Measurements from ENCODE around the gene SPOP.
A peak's percentile ranks its signal among the peaks of the same experiment; 100 is the strongest.
"Not testable (repeated sequence)": the region's sequence is repeated elsewhere in the genome, so short reads cannot be mapped to it uniquely, and the experiment has no call there.

The SPOP gene

DNA sequence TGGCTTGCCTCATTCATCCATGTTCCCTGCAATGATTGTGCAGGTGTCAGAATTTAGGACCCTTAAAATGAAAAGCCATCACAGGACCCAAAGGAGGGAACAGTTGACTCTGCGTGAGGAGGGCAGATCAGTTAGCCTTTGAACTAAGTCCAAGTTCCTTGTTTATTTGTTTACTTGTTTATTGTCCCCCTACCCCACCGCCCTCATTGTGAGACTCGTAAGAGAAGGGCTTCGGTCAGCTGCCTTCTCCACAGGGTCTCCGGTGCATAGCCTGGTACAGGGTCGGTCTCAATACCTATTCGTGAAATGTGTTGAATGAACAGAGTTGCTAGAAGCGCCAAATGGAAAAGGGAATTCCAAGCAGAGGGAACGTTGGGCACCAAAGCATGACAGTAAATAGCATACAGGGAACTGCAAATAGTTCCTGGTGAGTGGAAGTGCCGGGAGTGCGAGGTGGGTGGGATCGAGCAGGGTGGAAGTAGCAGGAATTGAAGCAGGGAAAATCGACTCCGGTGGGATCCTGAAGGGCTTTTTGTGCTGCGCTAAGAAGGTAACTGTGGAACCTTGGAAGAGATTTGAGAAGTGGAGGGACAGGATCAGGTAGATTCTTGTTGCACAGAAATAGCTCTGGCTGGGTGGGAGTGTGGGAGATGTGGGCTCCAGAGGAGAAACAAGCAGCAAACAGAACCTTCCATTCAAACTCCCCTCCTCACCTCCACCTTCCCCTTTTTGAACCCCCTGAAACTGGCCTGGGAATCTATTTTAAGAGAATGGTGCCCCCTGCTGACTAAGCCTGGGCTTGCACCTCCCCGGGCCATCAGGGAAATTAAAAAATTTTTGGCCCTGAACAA is 17.2 kb upstream of the SPOP start:
- peak; percentile 71 for DNase-seq

DNA sequence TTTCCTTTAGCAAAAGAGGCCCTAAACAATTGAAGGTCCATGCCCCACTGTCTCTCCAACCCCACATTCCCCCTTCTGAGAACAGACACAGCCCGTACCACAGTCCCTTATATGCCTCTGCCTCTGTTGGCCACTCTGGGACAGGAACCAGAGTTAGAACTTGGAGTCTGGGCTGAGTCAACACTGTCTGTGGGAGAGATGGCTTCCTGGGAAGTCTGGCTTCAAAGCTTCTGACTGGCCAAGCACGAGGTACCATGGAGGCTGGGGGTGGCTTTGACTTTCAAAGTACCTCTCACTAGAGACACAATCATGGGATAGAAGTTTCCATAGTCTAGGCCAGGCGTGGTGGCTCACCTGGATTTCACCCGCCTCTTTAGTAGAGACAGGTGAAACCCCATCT is 14.9 kb upstream of the SPOP start:
- DNase-seq: no peak

DNA sequence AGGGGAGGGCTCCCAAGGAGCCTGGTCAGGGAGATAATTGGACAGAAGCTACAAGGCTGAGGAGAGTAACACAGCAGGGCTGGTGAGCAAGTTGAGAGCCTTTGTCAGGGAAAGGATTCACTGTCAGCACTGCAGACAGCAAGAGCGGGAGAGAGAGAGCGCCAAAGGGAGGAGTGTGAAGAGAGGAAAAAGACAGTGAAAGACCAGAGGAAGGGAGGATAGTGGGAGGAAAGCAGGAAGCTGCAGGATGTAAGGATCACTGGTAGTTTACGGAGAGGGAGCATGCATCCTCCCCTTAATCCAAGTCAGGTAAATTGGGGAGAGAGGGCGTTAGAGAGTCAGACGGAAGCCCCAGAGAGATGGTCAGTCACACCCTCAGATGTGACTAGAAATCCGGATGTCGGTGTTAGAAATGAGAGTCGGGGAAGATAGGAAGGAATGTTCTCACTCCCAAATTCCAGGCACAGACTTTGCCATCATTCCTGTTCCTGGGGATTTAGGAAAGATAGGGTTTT is 13.8 kb upstream of the SPOP start:
- DNase-seq: no peak

DNA sequence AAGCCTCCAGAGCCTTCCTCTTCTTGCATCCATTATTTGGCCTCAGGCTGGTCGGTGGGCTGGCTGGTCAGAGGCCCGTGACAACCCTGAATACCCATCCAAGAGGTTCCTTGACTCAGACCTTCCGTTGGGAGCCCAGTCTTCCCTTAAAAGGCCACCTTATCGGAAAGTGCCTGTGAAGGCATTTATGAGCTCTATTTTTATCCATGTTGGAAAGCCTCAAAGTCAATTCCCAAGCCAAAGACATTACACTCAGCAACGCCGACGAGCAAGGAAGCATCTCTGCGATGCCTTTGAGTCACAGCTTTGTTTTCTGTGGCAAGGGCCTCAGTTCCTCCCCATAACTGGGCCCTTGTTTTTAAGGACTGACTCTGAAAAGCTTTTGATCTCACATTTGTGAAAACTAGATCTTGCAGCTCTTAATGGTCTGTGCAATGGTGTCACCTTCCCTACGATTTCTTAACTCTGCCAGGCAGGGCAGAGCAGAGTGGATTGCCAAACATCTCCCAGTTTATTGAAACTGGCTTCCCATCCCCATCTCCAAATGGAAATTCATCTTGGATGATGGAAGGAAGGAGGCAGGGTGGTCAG is 13.3 kb upstream of the SPOP start:
- DNase-seq: no peak

DNA sequence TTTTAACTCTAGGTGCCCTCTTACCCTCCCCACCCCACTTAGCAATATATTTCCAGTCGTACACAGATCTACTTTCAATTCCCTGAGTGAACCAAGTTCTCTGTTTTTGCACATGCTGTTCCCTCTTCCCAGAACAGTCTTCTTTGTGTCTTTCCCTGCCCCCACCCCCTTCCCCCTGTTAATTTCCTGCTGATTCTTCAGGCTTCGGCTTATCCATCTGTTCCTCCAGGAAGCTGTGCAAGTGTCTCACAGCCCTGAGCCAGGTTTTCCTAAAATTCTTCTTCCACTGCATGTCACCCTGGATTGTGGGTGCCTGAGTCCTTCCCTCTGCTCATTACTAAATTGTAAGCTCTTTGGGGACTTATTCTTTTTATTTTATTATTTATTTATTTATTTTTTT is 12.4 kb upstream of the SPOP start:
- DNase-seq: no peak

DNA sequence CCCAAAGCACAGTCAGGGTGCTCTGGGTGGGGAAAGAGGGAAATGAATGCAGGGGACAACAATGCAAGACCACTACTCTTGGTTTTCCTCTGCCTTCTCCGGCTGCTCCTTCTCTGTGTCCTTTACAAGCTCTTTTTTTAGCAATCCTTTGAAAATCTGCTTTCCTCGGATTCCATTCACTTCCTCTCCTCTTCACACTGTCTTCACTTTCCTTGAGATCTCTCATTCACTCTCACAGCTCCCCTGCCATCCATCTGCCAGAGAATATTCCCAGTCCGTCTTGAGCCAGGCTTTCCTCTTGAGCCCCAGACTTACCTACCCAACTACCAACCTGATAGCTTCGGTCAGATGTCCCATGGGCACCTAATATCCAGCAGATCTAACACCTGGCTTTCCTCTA is 11.0 kb upstream of the SPOP start:
- no peak for DNase-seq

DNA sequence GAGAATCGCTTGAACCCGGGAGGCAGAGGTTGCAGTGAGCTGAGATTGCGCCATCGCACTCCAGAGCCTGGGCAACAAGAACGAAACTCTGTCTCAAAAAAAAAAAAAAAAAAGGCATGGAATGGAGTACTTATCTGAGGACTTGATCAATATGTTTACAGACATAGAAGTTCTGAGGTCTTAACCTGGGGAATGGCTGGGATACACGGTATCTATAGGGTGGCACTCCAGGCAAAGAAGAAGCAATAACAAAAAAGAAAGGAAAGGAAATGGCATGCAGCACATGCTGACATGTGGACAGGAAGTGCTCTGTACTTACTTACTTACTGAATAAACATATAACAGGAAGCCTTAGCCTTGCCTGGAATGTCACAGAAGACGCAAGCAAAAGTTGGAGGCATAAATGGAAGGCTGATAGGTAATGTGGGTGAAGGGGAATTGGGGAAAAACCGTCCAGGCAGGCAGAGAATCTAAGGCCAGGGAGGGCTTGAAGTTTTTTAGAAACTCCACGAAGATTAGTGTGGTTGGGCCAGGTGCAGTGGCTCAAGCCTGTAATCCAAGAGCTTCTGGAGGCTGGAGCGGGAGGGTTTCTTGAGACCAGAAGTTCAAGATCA is 10.1 kb upstream of the SPOP start:
- peak; percentile 41 for DNase-seq

DNA sequence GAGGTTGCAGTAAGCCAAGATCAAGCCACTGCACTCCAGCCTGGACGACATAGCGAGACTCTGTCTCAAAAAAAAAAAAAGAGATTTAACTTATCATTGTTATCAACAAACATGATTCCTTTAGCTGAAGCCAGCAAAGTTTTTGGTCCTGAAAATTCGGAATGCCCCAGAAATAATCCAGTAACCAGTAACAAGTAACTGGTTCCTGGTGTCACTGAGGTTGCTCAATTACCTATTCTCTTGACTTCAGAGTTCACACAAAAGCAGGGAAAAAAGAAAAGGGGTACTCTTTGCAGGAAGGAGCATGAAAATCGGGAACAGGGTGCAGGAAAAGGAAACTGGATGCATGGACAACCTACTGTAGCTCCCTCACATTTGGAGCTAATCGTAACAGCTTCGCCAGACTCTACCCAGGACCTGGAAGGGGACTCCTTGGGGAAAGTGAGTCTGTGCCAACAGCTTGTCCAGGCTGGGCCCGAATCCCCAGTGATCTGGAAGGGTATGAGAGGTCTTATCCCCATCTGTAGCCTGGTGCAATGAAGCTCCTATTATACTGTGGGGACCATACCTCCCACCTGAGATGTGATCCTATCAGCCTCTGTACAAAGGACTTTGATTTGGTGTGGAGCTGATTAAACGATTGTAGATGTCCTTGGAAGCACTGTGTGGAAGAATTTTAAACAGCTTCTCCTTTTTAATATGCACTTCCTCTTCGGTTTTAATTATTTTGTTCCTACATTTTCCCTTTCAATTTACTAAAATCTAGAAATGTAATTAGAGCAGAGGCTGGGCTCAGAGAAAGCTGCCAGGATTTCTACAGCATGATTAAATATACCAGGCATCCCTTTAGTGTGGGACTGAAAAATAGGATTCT is 3.4 kb upstream of the SPOP start:
- DNase-seq: no peak

DNA sequence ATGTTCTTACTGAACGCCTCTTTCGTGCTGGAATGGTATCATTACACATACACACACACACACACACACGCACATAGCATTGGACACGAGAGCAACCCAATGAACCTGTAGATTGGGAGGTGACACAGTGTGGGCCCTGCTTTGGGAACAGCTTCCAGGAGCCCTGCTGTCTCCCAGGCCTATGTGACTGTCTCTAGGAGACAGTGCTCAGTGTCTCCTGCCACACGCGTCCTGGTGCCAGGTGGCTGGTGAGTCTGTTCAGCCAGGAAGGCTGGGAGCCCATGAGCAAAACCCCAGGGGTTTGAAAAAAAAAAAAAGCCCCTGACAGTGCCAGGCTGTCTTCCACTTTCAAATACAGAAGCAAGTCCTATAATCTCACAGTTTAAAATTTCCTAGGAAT is 2.4 kb upstream of the SPOP start:
- DNase-seq: no peak

DNA sequence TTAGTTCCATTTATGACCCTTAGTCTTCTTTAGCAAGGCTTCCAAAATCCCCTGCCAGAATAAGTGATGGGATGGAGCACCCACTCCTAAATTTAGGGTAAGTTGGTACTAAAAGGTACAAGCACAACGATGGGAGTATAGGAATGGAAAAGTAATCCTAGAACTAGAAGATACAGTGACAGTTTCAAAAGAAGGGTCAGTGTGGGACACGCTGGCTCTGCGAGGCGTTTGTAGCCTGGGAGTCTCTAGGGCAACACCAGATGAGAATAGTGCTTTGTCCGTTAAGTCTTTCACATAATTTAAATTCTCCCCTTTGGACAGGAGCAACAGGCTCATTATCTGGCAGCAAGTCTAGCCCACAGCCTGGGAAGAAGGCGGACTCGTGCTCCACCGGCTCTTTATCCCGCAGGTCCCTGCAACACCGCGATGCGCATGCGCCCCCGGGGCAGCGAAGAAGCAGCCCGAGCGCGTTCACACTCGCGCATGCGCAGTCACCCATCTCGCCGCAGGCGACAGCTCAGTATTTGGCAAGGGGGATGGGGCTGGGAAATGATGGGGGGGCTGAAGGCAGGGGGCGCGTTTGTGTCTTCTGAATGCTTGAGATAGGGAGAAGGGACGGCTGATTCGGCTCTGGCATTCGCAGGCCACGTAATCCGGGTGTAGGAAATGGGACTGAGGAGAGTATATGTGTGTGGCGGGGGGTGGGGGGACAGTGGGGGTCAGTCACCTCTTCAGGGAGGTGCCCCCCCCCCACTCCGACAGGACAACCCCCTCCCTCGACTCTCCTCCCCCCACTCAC is 564 bp downstream of the SPOP start:
- DNase-seq: peak; percentile 97

DNA sequence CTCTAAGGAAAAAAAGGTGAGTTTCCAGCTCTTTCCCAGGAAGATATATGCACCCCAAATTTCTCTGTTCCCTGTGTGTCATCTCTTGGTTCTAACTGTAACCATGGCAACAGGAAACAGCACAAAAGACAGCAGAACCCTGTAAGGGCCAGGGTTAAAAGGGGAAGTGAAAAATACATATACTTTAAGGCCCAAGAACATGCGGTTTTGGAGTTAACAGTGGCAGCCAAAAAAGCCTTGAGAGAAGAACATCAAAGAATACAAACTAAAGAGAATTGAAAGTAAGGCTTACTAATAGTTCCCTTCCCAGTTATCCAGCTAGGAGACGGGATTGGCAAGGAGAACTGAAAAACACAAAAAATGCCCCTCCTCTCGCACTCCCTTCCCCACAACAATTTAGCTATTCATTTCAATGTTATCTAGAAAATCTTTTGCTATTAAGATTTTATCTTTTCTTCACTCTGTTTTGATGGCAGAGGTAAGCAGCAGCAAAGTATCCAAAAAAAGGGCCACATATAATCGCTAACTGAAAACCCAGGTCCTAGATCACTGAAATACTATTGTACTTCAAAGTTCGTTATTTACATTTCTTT is 1.5 kb downstream of the SPOP start:
- peak; percentile 90 for DNase-seq

DNA sequence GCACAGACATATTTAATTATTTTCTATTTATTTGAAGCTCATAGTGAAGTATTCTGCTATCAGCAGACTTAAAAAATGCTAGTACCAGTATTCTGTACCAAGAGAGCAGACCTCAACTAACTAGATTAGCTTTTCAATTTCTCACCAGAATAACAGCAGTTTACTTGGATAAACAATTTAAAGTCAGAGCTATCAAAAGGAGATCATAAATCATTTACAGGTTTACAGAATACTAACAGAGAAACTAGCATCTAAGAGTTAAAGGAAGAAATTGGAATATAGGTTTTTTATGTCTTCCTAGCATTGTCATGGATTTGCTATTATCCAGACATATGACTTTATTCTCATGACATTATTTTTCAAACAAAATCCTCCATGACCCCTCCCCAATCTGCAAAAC is 3.4 kb downstream of the SPOP start:
- DNase-seq: no peak

DNA sequence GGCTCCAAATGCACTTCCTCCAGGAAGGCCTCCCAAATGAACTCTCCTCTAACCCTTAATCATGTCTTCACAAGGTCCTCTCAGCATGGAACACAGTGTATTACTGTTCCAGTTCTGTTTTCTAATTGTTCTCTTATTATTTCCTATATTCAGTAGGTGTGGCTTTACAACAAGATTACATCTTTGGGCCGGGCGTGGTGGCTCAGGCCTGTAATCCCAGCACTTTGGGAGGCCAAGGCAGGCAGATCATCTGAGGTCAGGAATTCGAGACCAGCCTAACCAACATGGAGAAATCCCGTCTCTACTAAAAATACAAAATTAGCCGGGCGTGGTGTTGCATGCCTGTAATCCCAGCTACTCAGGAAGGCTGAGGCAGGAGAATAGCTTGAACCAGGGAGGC is 4.2 kb downstream of the SPOP start:
- not testable (repeated sequence) for DNase-seq

DNA sequence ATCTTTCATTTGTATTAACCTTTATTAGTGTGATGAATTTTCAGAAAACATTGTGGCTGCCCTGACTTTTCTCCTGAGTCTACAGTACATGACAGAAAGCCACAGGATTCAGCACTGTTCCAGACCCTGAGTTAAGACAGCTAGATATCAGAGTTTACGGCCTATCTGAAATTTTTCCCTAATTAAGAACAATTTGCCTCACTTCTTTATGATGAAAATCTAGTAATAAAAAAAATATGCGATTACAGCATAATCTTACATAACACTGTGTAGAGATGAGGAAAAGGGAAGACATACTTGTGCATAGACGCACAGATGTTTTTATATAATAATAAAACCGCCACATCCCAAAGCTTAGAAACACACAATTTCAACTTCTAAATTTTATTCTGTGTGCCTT is 7.3 kb downstream of the SPOP start:
- no peak for DNase-seq

DNA sequence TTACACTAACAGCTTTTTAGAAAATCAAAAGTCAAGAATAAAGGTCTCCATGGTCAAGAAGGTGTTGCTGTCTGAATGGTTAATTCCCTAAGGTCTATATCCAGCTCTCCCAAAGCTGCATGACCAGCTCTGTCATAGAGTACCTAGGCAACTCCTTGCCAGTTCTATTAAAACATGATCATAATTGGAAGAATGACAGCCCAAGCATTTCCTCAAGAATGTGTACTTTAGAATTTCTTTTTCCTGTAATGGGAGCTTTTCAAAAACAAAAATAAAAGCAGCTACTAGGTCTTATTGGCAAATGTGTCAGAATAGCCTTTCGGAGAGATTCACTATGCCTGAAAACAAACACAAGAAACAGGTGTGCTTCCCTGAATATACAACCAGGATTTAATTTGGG is 7.9 kb downstream of the SPOP start:
- no peak for DNase-seq

DNA sequence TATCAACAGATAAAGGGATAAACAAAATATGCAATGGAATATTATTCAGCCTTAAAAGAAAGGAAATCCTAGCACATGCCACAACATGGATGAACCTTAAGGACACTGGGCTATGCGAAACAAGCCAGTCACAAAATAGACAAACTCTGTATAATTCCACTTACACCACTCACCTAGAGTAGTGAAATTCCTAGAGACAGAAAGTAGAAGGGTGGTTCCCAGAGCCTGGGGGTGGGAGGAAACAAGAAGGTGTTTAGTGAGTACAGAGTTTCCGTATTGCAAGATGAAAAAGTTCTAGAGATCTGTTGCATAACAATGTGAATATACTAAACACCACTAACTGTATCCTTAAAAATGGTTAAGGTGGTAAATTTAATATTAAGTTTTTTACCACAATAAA is 10.0 kb downstream of the SPOP start:
- no peak for DNase-seq

DNA sequence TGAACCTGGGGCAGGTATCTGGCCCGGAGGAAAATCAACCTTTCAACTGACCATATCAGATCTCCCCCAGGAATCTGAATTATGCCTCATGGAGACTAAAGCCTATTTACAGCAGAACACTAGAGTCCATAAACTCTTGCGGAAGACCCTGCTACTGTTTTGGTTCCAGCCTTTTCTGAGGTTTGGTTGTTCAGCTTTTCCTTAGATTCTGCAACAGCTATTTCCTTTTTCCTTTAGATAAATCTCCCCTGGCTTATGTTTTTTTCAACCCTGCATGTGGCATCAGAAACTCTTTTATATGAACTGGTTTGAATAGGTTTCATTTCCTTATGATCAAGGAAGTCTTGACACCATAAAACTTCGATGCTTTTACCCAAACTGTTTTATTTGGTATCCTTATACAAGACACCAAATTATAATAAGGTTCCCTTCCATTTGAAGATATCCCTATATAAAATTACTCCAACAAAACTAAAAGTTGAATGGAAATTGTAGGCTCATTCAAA is 13.1 kb downstream of the SPOP start:
- no peak for DNase-seq

DNA sequence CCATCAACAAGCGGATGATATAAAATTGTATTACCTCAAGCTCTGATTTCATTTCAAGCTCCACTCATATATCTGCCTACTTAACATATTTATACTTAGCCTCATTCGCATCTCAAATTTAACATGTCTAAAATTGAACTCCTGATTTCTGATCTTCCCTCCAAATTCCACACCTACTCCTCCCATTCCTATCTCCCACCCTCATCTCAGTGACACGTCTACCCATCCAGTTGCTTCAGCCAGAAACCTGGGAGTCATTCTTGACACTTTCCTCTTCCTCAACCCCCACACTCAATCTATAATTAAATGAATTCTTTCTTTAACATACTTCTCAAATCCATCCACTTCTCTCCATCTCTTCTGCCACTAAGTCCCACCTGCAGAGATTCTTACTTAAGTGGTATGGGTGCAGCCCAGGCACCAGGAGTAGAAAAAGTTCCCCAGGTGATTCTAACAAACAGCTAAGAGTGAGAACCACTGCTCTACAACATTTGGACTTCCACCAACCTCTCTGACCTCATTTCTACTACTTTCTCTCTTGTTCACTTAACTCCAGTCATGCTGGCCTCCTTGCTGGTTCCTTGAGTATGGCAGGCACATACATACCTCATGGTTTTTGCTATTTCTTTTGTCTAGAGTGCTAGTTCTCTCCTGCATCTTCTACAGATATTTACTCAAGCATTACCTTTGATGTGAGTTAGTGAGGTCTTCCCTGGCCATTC is 18.1 kb downstream of the SPOP start:
- DNase-seq: no peak

DNA sequence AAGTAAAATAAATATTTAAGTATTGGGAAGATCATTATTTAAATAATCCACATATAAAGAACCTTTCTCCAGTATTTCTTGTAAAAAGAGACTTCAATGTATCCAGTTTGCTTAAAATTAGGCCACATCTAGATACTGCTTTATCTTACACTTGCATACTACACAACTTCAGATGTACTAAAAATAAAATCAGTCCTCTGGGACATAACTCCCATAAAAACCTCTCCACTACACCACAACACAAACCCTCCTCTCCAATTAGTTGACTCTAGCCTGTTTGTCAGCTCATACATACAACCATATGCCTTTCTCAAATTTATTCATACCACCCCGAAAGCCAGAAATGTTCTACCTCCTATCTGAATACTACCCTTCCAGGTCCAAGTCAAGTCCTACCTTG is 21.6 kb downstream of the SPOP start:
- DNase-seq: no peak

DNA sequence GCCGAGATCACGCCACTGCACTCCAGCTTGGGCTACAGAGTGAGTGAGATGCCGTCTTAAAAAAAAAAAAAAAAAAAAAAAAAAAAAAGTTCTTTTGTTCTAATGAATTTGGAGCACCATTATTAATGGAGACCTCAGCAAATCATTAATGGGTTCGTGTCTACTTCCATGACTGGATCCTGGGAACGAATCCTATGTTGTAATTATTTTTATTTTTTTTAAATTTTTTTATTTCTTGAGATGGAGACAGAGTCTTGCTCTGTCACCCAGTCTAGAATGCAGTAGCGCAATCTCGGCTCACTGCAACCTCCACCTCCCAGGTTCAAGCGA is 30.7 kb downstream of the SPOP start:
- DNase-seq: no peak
